C4-2B (cell line): ENCODE results near the gene PTDSS2.

Experiments
- H3K27ac ChIP-seq: fragments of 450-650 bp; 2 replicates; pipeline ENCODE4 v1.5.1; 2017
- CTCF ChIP-seq: fragments of 450-650 bp; conservative IDR thresholded peaks from 2 replicates; pipeline ENCODE4 v1.5.1; 2017; ENCODE audit warnings: mild to moderate bottlenecking
- ZFX ChIP-seq: fragments of 450-650 bp; IDR thresholded peaks from 2 replicates; pipeline ENCODE4 v1.6.1; 2017

PTDSS2 gene

DNA sequence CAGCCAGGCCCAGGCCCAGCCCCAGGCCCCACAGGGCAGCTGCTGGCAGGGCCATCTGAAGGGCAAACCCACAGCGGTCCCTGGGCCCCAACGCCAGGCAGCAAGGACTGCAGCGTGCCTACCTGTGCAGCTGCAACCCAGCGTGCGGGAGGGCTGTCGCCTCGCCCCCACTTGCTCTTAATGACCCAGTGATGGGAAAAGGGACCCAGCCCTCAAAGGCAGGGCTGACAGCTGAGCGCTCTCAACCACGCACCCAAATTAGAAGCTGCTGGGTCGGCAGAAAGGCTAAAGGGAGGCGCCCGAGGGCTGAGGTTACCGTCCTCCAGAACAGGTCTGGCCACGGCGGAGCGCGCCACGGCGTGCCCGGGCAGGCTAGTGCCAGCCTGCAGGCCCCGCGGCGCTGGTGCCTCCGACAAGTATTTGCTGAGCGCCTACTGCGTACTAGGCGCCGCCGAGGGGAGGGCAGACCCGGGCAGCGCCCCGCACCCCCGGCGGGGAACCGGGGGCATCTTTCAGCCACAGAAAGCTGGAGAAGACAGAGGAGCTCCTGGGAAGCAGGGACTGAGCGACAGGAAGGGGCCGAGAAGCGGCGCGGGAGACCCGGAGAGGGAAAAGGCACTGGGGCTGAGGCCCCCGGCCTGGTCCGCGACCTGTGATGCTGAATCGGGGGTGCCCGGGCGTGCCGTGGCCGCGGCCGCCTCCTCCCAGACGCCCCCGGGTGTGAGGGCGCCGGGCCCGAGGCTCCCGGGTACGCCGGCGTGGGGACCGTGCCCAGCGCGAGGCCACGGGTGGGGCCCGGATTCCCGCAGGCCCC is 84.5 kb downstream of the PTDSS2 start:
- H3K27ac ChIP-seq, result peak overlapping the region; percentile 95

GRCh38 chr11:535210-535518 is 85.1 kb downstream of the PTDSS2 start:
- H3K27ac ChIP-seq, result peak overlapping the region; percentile 95
- TF ChIP-seq CTCF, result peak; percentile 82
- no peak for TF ChIP-seq ZFX

More for the DNA sequence above, 84.5 kb downstream of the PTDSS2 start:
- TF ChIP-seq ZFX, result peak; percentile 79; the same call in 1 of the 2 replicates
- no peak for TF ChIP-seq CTCF

DNA sequence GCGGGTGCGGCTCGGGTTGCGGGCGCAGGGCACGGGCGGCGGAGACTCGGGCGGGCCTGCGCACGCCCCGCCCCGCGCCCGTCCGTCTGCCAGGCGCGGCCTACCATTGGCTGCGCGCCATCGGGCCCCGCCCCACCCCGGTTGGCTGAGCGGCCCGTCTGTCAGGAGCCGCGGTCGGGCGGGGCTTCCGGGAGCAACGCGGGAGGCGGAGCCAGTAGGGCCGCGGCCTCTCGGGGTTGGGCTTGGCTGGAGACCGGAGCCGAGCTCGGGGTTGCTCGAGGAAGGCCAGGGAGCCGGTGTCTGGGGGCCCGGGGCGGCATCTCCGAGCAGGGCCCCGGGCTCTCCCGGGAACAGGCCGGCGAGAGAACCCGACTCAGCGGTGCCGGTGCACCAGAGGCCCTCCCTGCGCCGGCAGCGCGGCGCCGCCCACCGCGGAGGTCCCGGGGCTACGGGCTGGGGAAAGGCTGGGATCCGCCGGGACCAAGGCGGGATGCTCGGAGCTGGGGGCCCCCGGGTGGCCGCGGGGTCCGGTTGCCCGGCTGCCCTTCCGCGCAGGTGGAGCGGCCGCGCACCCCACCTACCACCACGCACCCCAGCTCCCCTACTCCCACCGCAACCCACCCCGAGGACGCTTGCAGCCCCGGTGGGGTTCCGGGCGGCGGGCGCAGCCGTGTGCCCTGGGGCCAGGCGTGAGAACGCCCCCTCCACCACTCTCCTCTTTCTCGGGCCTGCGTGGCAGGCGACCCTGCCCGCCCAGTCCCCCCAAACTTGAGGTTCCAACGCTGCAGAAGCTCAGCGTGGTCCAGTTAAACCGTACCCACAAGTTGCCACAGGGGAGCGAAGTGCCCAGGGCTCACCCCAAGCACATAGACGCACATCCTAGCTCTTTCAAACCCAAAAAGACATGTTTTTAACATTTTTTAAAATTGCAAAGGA is 85.7 kb downstream of the PTDSS2 start, which contains the start of gene HRAS:
Gene HRAS (minus strand): TSS at position 58 of the 936 bp plus-strand sequence.
- no peak; the same call in 1 of the 2 replicates for TF ChIP-seq CTCF
- TF ChIP-seq ZFX, result no peak
- peak within 1 kb of the TSS; percentile 95 for H3K27ac ChIP-seq

DNA sequence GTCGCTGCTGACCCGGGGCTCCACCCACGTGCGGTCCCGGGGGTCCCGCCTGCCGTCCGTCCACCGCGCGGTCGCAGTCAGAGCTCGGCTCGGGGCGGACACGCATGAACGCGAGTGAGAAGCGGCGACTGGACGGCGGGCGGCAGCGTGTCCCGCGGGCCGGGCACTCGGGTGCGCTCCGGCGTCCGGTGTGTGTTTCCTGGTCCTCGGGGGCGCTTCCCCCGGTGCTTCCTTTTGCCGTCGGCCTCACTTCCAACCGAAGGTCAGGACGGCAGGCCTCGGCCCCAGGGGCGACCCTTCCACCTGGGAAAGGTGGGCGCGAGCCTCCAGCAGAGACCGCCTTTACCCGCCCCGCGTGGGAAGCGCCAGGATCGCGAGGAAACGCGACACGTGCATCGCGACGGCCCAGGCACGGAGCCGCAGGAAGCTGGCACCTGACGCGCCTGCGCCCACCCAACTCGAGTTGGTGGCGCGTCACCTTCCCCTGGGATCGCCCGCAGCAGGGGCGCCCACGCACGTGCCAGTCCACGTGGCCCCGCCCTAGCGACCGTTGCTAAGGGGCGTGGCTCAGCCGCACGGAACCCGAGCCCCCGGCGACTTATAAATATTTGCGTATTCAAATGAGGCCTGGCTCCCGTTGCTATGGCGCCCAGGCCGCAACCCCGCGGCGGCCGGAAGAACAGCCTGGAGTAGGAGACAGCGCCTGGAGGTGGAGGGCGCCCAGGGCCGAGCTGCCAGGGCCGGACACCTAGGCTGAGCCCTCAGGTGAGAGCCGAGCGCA is 87.0 kb downstream of the PTDSS2 start, which contains the start of gene LRRC56:
Gene LRRC56 (plus strand): TSS at position 687 of the 781 bp plus-strand sequence. CDS start 3,158 bp downstream, outside the sequence.
- no peak for TF ChIP-seq CTCF
- no peak for TF ChIP-seq ZFX
- peak within 1 kb of the TSS; percentile 95 for H3K27ac ChIP-seq

GRCh38 chr11:537622-538430 is 87.7 kb downstream of the PTDSS2 start:
- H3K27ac ChIP-seq, result peak overlapping the region; percentile 95
- TF ChIP-seq CTCF (no peak), ZFX (no peak)

GRCh38 chr11:538431-539051 is 88.5 kb downstream of the PTDSS2 start:
- no peak for TF ChIP-seq ZFX
- TF ChIP-seq CTCF, result no peak
- H3K27ac ChIP-seq, result peak overlapping the region; percentile 95; the same call in 1 of the 2 replicates
